GM21423 (cell line): Measurements from ENCODE around the gene ARHGDIG.
"Not testable (repeated sequence)": the region's sequence is repeated elsewhere in the genome, so short reads cannot be mapped to it uniquely, and the experiment has no call there.

ENCODE experiments used
- ATAC-seq: cut with Tn5 transposase; IDR thresholded peaks from one replicate; pipeline ENCODE4 v1.9.1; 2021; ENCODE audit warnings: mild to moderate bottlenecking, moderate library complexity; ENCODE audit not compliant: unreplicated experiment

Gene ARHGDIG

DNA sequence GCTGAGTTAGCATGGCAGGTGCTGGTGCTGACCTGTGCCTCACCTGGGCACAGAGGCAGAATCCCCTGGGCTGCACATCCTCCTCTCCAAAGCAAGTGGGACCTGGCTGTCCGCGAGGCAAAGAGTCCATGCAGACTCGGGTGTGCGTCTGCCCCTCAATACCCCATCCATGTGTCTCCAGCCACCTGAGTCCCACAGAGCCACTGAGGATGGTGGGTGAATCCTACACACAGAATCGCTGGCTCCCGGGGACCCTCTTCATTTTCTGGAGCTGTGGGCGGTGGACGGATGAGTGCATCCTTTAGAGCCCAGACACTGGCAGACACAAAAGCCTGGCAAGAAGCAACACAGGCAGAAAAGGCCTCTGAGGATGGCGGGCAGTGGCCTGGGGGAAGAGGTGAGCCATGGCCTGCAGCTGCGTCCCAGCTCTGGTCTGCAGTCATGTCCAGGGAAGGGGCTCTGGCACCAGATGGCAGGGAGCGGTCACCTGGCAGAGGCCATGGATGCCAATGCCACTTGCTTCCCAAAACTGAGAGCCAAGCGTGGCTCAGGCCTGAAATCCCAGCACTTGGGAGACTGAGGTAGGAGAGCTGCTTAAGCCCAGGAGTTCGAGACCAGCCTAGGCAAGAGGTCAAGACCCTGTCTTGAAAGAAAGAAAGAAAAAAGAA lies 42.2 kb downstream of the ARHGDIG start:
- ATAC-seq: no peak

DNA sequence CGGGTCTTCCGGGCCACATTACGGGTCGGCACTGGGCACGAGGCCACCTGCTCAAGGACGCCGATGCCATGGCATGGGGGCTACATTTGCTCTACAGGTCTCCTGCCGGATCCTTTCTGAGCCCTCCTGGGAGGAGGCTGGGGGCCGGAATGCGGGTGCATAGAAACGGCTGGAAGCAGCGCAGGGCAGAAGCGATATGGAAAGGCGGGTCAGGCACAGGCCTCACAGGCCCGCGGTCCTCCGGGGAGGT lies 43.7 kb downstream of the ARHGDIG start:
- ATAC-seq: no peak

GRCh38 chr16:324451-325334 lies 44.3 kb downstream of the ARHGDIG start:
- peak; percentile 57 for ATAC-seq

GRCh38 chr16:325375-326145 lies 45.2 kb downstream of the ARHGDIG start:
- ATAC-seq: no peak

GRCh38 chr16:330741-331140 lies 50.4 kb downstream of the ARHGDIG start:
- no peak for ATAC-seq

DNA sequence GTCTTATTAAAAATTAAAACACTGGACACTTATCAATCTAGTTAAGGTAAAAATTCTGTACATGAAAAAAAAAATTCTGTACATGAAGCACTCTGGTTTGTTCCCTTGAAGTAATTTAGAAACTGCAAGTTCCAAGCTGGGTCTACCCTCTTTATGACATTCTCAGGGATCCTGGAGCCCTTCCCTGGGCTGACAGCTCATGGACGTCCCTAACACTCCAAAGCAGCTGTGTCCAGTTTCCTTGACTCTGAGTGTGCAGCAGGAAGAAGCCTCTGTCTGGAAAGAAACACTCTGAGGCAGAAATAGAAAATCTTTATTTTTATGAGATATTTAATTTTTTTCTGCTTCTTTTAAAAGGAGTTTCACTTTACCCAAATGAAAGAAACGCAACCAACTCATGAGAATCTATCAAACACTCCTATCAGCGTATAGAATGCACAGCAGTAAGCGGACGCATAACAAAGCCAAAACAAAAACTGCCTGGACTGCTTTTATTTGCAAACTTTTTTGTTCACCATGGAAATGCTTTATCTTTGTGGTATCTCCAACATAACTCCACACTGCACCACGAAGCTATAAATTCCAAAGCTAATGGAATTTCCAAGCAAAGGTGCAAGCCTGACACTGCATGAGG lies 50.9 kb downstream of the ARHGDIG start:
- ATAC-seq: not testable (repeated sequence)
